Measurements from ENCODE around the gene MICA.
"Not testable (repeated sequence)": the region's sequence is repeated elsewhere in the genome, so short reads cannot be mapped to it uniquely, and the experiment has no call there.

MICA gene

DNA sequence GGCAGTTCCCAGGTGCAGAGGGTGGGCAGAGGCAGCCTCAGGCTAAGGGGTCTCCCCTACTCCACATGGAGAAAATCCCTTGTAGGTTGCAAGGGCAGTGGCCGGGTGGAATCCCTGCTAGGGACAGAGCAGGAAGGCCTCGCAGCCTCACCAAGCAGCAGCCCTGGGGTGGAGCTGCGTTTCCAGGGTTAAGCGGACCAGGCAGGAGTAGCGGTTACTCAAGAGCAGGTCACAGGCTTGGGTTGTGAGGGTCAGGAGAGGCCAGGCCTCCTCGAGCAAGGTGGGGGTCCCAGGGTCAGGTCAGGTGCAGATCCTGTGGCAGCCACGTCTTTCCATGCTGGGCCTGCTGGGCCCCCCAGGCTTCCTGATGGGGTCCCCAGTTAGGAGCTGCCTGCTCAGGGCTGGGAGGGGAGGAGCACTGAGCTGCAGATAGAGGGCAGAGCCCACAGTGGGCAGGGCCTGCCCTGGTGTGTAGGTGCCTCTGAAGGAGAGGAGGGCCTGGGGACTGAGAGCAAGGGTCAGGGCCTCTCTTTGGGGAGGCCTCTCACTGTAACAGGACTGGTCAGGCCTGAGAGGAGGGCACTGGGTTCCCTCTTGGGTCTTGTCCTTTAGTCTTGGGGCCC, 10.9 kb downstream of the MICA start:
- not testable (repeated sequence) for H3K9ac ChIP-seq (ENCODE audit: low read depth, low read length); H3K9me3 ChIP-seq (ENCODE audit: control insufficient read depth, insufficient read depth, low read length); H3K4me1 ChIP-seq (ENCODE audit: insufficient read depth, low read length); H3K36me3 ChIP-seq (ENCODE audit: insufficient read depth, low read length)

- Histone ChIP-seq H3K36me3 (ENCODE audit: insufficient read depth, low read length) (peaks cover 7% of the 10 kb centered on the region), H3K9me3 (ENCODE audit: control insufficient read depth, insufficient read depth, low read length) (no peaks in the 10 kb centered on the region), H3K4me1 (ENCODE audit: insufficient read depth, low read length) (no peaks in the 10 kb centered on the region), H3K9ac (ENCODE audit: low read depth, low read length) (no peak overlapping the region)
These were observed 11.4 kb downstream of the MICA start for GRCh38 chr6:31414771-31415265.

- peaks cover 7% of the 10 kb centered on the region for H3K36me3 ChIP-seq (ENCODE audit: insufficient read depth, low read length)
These were observed 13.1 kb downstream of the MICA start for GRCh38 chr6:31416394-31417014.

DNA sequence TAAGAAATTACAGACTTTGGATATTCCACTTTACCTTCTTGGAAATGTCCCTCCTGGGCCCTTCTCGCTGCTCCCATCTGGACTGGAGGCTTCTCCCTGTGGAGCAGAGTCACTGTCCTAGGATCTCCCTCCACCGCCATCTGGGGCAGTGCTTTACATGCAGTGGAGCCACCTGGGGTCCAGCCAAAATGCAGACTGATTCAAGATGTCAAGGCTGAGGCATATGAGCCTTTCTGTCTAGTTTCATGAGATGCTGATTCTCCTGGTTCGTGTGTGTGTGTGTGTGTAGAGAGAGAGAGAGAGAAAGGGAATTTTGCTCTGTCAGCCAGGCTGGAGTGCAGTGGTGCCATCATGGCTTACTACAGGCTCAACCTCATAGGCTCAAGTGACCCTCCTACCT, 14.9 kb downstream of the MICA start:
- Histone ChIP-seq H3K9me3 (ENCODE audit: control insufficient read depth, insufficient read depth, low read length) (no peaks in the 10 kb centered on the region), H3K36me3 (ENCODE audit: insufficient read depth, low read length) (peaks cover 5% of the 10 kb centered on the region), H3K9ac (ENCODE audit: low read depth, low read length) (no peak overlapping the region), H3K4me1 (ENCODE audit: insufficient read depth, low read length) (no peaks in the 10 kb centered on the region)

More at GRCh38 chr6:31416394-31417014, 13.1 kb downstream of the MICA start:
- Histone ChIP-seq H3K9ac (ENCODE audit: low read depth, low read length) (no peak overlapping the region), H3K9me3 (ENCODE audit: control insufficient read depth, insufficient read depth, low read length) (no peaks in the 10 kb centered on the region), H3K4me1 (ENCODE audit: insufficient read depth, low read length) (no peaks in the 10 kb centered on the region)

GRCh38 chr6:31419842-31420241, 16.4 kb downstream of the MICA start:
- Histone ChIP-seq H3K4me1 (ENCODE audit: insufficient read depth, low read length) (no peaks in the 10 kb centered on the region), H3K9me3 (ENCODE audit: control insufficient read depth, insufficient read depth, low read length) (no peaks in the 10 kb centered on the region), H3K36me3 (ENCODE audit: insufficient read depth, low read length) (peaks cover 3% of the 10 kb centered on the region), H3K9ac (ENCODE audit: low read depth, low read length) (no peak overlapping the region)

GRCh38 chr6:31420546-31420945, 17.2 kb downstream of the MICA start:
- Histone ChIP-seq H3K36me3 (ENCODE audit: insufficient read depth, low read length) (no peaks in the 10 kb centered on the region; the same call in 1 of the 2 replicates), H3K4me1 (ENCODE audit: insufficient read depth, low read length) (no peaks in the 10 kb centered on the region), H3K9me3 (ENCODE audit: control insufficient read depth, insufficient read depth, low read length) (no peaks in the 10 kb centered on the region), H3K9ac (ENCODE audit: low read depth, low read length) (no peak overlapping the region)

DNA sequence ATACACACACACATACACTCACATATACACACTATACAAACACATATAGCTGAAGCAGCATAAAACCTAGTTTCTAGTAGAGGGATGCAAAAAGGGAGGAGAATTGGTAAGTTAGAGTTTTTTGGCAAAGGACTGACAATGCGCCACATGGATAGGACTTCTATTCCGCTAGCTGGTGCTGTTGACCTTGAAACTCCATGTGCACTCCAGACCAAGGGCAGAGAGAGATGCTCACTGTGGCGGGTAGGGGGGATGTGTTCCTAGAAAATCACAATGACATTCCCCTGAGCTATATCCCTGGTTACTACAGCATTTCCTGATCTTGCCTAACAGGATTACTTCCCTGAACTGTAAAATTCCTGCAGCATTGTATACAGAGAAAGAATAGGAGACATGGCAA, 19.2 kb downstream of the MICA start:
- H3K4me1 ChIP-seq (ENCODE audit: insufficient read depth, low read length), result no peaks in the 10 kb centered on the region
- no peak overlapping the region for H3K9ac ChIP-seq (ENCODE audit: low read depth, low read length)
- H3K36me3 ChIP-seq (ENCODE audit: insufficient read depth, low read length), result no peaks in the 10 kb centered on the region
- no peaks in the 10 kb centered on the region for H3K9me3 ChIP-seq (ENCODE audit: control insufficient read depth, insufficient read depth, low read length)

DNA sequence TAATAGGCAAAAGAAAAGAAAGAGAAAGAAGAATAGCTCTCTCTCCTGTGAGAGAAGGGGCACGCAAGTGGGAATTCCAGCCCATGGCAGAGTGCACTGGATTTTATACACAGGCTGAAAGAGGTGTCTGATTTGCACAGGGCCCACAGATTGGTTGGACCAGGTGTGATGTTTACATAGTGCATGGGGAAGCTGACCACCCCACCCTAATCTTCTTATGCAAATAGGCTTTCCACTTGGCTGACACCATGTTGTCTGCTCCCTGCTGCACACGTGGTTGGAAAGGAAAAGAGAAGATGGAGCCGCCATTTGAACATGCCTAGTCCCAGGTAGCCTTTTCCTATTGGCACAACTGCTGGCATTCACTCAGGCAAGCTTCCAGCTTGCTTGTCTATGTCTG, 20.2 kb downstream of the MICA start:
- H3K9me3 ChIP-seq (ENCODE audit: control insufficient read depth, insufficient read depth, low read length), result no peaks in the 10 kb centered on the region
- no peaks in the 10 kb centered on the region for H3K36me3 ChIP-seq (ENCODE audit: insufficient read depth, low read length)
- H3K4me1 ChIP-seq (ENCODE audit: insufficient read depth, low read length), result no peaks in the 10 kb centered on the region

GRCh38 chr6:31426395-31427354, 23.3 kb downstream of the MICA start:
- Histone ChIP-seq H3K36me3 (ENCODE audit: insufficient read depth, low read length) (no peaks in the 10 kb centered on the region), H3K4me1 (ENCODE audit: insufficient read depth, low read length) (no peaks in the 10 kb centered on the region), H3K9me3 (ENCODE audit: control insufficient read depth, insufficient read depth, low read length) (no peaks in the 10 kb centered on the region), H3K9ac (ENCODE audit: low read depth, low read length) (no peak overlapping the region)

More for the DNA sequence above, 20.2 kb downstream of the MICA start:
- H3K9ac ChIP-seq (ENCODE audit: low read depth, low read length), result no peak overlapping the region

DNA sequence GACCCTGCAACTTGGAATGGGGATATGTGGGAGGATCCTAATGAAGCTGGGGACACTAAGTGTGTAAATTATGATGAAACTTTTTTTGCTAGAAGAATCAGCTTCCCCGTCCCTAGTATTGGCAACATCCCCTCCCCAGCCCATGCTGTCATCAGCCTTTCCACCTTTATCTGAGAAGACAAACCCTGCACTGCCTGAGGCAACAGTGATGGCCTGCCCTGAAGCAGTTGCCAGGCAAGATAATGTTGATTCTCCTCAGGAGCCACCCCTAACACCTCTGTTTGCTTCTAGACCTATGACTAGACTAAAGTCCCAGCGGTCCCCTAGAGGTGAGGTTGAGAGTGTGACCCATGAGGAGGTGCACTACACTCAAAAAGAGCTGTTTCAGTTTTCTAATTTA, 27.1 kb downstream of the MICA start:
- Histone ChIP-seq H3K9me3 (ENCODE audit: control insufficient read depth, insufficient read depth, low read length) (no peaks in the 10 kb centered on the region), H3K36me3 (ENCODE audit: insufficient read depth, low read length) (no peaks in the 10 kb centered on the region), H3K9ac (ENCODE audit: low read depth, low read length) (no peak overlapping the region), H3K4me1 (ENCODE audit: insufficient read depth, low read length) (no peaks in the 10 kb centered on the region)

DNA sequence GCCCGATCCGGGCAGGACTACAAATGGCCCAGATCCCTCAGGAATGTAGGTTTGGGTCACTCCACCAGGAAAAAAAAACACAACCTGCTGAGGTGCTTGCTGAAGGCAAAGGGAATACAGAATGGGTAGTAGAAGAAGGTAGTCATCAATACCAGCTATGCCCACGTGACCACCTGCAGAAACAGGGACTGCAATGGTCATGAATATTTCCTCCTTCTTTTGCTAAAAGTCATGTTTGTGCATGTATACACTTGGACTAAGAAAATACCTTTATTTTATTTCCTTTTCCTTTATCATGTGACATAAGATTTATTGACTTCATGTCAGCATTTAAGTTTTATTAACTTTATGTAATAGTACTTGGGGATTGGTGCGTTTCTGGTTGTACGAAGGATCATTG, 31.7 kb downstream of the MICA start:
- H3K4me1 ChIP-seq (ENCODE audit: insufficient read depth, low read length); H3K9ac ChIP-seq (ENCODE audit: low read depth, low read length); H3K36me3 ChIP-seq (ENCODE audit: insufficient read depth, low read length): not testable (repeated sequence)
- H3K9me3 ChIP-seq (ENCODE audit: control insufficient read depth, insufficient read depth, low read length), result peaks cover 23% of the 10 kb centered on the region

DNA sequence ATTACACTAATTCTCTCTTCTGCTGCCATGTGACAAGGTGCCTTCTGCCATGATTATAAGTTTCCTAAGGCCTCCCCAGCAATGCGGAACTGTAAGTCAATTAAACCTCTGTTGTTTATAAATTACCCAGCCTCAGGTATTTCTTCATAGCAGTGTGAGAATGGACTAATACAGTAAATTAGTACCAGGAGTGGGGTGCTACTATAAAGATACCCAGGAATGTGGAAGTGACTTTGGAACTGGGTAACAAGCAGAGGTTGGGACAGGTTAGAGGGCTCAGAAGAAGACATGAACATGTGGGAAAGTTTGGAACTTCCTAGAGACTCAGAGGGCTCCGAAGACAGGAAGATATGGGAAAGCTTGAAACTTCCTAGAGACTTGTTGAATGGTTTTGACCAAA, 34.8 kb downstream of the MICA start:
- H3K4me1 ChIP-seq (ENCODE audit: insufficient read depth, low read length), result no peaks in the 10 kb centered on the region; the same call in 1 of the 2 replicates
- no peaks in the 10 kb centered on the region for H3K36me3 ChIP-seq (ENCODE audit: insufficient read depth, low read length)
- no peak overlapping the region for H3K9ac ChIP-seq (ENCODE audit: low read depth, low read length)
- peaks cover 23% of the 10 kb centered on the region for H3K9me3 ChIP-seq (ENCODE audit: control insufficient read depth, insufficient read depth, low read length)

GRCh38 chr6:31438677-31439076, 35.3 kb downstream of the MICA start:
- no peak overlapping the region for H3K9ac ChIP-seq (ENCODE audit: low read depth, low read length)
- H3K36me3 ChIP-seq (ENCODE audit: insufficient read depth, low read length), result no peaks in the 10 kb centered on the region
- peaks cover 23% of the 10 kb centered on the region for H3K9me3 ChIP-seq (ENCODE audit: control insufficient read depth, insufficient read depth, low read length)
- no peaks in the 10 kb centered on the region; the same call in 1 of the 2 replicates for H3K4me1 ChIP-seq (ENCODE audit: insufficient read depth, low read length)
